GM19035 (cell line): ENCODE data around the gene HARBI1.

ENCODE experiments used
- ATAC-seq: cut with Tn5 transposase; IDR thresholded peaks from one replicate; pipeline ENCODE4 v1.9.1; 2021; ENCODE audit not compliant: unreplicated experiment

HARBI1 gene

DNA sequence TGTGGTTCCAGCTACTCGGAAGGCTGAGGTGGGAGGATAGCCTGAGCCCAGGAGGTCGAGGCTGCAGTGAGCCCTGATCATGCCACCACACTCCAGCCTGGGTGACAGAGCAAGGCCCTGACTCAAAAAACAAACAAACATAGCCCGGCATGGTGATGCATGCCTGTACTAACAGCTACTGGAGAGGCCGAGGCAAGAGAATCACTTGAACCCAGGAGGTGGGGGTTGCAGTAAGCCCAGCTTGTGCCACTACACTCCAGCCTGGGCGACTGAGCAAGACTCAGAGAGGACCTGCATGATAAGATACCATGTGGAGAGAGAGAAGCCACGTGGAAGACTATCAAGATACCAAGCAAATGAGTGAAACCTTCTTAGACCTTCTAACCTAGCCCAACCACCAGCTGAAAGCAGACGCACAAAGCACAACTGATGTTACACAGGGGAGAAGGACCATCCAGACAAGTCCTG lies 59.3 kb downstream of the HARBI1 start:
- no peak for ATAC-seq

DNA sequence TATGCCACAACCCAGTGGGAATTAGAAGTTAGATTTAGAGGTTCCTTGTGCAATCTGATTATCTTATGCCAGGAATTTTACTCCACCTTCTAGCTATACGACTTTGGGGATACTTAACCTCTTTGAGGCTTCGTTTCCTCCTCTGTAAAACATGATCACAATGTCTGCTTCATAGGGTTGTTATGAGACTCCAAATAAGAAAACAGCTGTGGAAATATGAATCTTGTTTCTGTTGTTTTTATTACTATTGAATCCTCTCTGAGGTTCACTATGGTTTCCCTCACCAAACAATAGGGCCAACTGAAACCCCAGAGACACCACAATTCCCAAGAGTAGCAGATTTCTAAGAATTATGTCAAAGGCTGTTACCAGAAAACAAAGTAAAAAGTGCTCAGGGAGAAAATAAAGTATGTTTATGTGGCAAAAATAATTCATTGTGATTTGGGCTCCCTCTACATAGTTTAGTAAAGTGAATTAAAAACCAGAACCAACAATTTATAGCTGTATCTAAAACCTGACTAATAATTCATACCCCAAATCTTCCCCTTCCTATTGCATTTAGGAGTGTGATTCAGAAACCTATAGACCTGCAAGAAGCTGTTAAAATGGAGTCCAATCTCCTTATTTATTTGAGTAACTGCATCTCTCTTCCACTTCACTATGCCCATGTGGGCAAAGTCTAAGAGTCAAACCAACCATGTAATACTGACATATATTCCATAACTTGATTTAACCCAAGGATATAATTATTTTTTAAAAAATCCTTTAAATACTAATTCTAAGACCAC lies 61.6 kb downstream of the HARBI1 start:
- no peak for ATAC-seq

GRCh38 chr11:46554213-46555147 lies 62.5 kb downstream of the HARBI1 start:
- no peak for ATAC-seq

DNA sequence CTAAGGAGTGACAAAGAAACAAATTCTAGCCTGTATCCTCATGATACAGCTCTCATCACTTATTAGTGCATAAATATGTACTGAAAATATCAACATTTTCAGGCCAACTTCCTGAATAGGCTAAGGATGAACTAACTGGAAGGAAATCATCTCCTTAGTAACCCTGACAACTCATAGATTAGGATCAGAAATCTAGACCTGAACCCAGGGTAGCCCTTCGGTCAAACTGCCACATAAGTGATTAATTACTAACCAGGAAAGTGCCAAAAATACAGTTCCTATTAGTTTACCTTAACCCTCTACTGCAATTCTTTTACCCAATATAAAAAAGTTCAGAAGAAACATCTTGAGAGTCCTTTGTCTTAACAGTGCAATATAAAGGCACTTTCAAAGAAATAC lies 63.2 kb downstream of the HARBI1 start:
- ATAC-seq, result no peak
